GM21360 (cell line): ENCODE measurements around the gene NAT8L.

Experiments
- ATAC-seq: cut with Tn5 transposase; IDR thresholded peaks from one replicate; pipeline ENCODE4 v1.9.1; 2021; ENCODE audit warnings: mild to moderate bottlenecking, moderate library complexity; ENCODE audit not compliant: unreplicated experiment

The NAT8L gene

DNA sequence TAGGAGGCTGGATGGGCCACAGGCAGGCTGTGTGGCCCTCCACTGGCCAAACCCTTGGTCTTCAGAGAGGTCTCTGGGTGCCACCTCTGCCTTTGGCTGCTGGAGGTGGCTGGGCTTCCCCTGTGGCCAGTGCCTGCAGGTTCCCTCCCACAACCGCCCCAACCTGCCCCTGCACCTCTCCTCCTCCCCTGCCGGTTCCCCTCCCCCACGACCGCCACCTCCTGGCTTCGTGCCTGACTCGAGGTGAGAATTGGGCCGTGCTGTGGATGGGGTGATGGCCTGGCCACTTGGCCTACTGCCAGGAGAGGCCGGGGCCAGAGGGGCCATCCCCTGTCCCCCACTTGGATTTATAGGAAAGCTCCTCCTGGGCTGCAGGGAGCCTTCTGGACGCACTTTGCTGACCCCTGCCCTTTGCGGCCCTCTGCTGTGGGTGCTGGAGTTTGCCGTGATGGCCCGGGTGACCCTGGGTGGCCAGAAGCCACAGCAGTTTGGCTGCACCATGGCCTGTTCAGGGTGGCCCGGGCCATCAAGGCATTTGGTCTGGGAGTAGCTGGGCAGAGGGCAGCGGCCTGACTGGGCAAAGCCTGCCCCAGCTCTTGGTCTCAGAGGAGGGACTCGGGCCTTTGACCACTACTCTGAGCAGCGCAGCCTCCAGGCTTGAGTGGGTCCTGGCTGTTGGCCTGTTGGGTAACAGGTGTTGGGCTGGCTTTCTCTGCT is 3.8 kb downstream of the NAT8L start:
- no peak for ATAC-seq

DNA sequence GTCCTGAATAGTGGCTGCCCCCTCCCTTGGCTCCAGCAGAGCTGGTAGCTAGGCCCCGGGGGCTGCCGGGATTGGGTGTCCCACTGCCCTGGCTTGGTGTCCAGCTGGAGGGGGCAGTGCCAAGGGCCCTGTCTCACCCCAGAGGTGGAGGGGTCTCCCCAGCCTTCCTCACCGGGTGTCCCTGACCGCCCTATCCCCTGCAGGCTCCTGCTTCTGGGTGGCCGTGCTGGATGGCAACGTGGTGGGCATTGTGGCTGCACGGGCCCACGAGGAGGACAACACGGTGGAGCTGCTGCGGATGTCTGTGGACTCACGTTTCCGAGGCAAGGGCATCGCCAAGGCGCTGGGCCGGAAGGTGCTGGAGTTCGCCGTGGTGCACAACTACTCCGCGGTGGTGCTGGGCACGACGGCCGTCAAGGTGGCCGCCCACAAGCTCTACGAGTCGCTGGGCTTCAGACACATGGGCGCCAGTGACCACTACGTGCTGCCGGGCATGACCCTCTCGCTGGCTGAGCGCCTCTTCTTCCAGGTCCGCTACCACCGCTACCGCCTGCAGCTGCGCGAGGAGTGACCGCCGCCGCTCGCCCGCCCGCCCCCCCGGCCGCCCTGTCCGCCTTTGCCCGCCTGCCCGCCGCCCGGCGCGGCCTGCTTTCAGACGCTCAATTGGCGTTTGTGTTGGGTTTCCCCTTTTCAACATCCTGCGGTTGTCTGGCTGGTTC is 4.6 kb downstream of the NAT8L start:
- no peak for ATAC-seq

DNA sequence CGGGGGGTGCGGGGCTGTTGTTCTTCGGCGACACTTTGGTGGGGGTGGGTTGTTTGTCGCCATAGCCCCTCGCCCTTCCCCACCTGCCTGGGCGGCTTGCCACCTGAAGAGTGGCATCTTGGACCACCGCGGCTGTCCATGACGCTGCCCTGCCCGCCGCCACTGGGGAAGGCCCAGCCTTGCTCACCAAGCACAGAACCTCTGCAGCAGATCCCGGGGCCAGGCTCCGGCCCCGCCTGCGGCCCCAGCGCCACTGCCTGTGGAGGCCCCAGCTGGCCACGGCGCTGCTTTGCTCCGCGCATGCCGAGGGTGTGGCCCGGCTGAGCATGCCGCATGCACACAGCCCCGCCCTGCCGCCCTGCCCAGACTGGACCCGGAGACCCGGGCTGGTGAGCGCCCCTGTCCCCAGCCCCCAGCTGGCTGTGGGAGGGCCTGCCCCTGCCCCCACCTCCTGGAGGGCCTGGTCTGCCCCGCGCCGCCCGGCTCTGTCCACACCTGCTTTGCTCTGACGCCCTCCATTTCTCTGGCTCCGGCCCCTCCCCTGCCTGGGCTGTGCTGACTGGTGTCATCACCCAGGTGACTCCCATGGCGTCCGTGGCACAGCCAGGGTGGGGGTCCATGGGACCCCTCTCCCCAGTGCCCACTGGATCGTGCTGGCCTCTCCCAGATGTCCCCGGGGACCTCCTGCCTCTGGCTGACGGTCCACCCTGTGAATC is 5.3 kb downstream of the NAT8L start:
- no peak for ATAC-seq

DNA sequence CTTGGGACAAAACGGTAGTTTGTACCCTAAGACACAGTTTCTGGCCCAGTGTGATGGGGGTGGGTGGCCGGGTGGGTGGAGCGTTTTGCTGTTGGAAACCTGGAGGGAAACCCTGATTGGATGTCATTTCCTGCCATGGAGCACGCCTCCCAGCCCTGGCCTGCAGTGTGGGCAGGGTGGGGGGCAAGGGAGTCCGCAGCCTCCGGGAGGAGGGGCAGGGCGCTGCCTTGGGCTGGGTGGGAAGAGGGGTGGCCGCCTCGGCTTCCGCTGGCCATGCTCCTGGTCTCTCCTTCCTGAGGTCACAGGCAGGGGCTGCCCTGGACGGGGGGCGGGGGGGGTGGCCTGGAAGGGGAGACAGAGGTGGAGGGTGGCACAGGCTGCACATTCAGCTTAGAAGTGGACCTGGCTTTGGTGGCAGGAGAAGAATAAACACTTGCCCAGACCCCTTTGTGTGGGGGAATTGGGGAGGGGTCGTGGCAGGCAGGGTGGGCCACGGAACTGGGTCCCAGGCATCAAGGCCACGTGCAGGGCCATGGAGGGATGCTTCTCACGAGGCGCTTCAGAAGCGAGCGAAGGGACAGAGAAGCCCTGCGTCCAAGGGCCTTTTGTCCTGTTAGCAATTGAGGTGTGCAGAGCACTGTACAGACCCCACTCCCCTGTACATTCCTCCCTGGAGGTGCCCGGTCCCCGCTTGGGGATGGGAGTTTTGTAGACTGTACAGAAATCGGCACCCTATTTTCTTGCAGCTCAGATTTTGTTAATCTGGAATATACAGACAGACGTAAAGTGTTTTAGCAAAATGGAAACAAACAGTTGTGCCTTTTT is 6.2 kb downstream of the NAT8L start:
- no peak for ATAC-seq

DNA sequence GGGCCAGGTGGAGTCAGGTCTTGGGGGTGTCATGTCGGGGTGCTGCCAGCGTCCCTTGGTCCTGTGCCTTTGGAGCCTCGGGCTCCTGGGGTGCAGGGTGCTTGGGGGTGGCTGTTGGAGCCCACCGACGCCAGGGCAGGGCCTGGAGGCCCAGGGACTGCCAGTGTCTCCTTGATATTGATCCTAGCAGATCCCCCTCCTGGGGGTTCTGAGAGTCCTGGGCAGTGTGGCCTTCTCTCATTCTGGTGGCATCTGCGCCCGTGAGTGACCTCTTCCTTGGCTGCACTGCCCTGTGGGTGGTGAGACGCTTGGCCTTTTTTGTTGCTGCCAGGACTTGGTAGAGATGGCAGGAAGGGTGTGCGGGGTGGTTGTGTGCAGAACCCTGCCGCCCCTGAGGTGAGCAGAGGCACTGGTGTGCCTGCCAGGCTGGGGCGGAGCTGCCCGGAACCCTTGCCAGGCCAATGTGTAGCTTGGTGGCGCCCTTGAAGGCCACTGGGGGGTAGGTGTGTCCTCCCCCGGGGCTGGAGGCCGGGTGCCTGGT is 7.0 kb downstream of the NAT8L start:
- no peak for ATAC-seq

DNA sequence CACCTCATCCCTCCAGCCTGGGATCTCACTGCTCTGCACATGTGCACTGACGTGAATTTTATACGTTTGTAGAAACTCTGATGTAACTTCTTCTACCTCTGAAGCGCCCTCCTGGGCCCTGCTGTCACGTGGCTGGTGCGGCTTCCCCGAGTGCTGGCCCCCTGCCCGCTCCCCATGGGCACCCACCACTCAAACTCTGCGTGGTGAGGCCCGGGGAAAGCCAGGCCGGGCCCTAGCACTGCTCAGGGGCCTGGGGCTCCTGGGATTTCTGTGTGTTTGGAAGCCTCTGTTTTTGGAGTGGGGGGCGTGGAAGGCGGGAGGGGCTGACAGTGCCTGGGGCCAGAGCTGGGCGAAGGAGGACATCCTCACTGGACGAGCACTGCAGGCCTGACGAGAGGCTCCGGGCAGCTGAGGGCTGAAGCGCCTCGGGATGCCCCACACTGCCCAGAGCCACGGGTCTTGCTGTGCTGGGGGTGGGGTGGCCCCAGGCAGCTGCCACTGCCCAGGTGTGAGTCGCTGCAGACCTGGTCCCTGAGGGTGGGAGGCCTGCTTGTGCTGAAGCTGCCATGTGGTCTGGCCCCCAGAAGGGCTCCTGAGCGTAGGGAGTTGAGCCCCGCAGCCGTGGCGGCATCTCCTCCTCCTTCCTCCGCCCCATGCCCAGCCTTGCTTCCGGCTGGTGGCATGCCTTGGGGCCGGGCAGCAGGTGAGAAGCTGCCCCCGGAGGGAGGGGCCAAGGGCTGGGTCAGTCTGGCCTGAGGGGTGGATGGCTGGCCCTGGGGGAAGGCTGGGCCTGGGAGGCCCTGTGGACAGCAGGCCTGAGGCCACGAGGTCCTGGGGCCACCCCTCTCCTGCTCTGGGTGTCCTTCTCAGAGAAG is 7.7 kb downstream of the NAT8L start:
- no peak for ATAC-seq

DNA sequence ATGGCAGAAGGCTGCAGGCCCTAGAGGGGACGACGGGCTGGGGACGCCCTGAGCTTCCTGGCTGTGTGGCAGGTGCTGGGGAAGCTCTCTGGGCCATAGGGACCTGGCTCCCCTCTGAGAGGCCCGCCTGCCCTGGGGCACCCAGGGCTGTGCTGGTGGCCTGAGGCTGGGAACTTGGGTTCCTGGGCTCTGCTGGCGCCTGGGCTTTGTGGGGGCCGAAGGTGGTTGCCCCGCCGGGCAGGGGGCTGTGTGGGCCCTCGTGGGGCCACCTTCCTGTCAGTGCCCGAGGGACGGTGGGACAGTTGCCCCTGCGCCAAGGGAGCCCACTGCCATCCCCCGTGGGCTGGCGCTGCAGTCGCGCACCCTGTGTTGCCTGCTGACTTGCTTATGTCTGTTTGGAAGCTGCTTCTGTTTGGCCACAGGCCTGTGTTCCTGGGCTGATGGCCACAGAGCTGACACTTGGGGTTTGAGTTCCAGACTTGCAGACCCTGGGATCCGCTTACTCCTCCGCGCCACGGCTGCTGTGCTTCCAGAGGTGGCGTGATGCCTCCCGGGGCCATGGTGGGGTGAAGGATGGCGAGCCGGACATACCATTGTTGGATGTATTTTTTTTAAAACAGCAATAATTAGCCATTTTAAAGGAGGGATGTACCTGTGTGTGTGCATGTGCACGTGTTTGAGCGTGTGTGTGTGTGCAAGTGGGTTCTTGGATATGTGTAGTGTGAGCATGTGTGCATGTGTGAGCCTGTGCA is 8.5 kb downstream of the NAT8L start:
- no peak for ATAC-seq

DNA sequence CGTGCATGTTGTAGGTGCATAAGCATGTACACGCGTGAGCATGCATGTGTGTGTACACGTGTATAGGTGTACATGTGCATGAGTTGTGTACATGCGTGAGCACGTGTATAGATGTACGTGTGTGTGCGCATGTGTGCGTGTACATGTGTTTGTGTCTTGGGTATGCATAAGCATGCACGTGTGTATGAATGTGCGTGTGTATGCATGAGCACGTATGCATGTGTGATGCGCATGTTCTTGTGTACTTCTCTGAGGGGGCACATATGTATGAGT is 9.0 kb downstream of the NAT8L start:
- no peak for ATAC-seq

DNA sequence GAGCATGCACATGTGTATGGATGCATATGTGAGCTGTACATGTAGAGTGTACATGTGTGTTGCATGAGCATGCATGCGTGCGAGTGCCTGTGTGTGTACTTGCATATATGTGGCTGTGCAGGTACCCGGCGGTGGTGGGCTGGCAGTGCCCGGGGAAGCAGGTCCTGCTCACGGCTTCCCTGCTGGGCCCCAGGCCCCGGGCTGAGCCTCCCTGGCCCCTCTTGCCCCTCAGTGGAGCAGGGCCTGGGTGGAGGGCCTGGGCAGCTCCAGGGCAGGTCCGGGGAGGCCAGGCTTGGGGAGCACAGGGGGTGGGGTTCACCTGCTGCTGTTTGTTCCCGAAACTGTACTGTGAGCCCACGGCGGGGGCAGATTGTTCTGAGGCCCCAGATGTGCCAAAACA is 9.4 kb downstream of the NAT8L start:
- no peak for ATAC-seq

DNA sequence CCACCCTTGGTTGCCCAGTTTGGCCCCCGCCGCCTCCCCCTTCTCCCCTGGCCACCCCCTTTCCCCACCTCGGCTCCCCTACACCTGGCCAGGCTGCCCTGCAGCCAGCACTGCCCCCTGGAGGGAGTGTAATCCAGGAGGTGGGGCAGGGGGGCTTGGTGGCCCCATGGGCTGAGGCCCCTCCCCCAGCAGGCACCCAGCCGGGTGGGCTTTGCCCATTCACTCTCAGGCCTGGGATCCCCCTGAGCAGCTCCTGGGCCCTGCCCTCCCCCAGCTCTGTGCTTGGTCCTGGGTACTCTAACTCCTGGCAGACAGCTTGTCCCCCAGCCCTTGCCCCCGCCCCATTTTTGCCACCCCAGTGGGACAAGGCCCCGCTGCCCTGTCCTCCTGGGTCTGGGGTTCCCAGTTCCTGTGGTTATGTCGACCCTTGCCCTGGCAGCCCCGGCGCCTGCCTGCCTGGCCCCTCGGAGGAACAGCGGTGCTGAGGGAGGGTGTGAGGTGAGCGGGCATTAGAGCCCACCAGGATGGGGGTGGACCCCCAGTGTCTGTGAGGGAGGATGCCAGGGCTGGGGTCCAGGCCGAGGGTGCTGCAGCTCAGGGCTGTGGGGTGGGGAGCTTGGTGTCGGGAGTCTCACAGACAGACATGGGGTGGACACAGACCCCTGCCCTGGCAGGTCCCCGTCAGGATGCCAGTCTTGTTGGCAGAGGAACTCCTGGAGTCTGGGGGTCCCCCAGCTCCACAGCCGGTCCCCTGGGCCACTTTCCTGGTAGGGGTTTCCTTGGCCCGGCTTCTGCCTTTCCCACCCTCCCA is 10.2 kb downstream of the NAT8L start:
- ATAC-seq, result no peak

DNA sequence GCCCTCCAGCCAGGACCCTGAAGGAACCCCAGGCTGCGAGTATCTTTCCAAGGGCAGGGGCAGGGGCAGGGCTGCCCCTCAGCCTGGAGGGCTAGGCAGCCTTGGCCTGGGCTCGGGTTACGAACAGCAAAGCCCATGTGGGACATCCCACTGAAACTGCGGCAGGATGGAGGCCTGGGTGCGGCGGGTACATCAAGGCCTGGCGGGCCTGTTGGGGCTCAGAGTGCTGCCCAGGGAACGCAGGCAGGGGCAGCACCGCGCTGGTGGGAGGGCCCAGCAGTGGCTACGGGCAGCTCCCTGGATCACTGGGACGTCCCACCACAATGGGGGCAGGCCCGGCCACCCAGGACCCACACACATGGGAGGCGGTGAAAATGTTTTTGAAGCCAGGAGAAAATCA is 10.9 kb downstream of the NAT8L start:
- no peak for ATAC-seq

DNA sequence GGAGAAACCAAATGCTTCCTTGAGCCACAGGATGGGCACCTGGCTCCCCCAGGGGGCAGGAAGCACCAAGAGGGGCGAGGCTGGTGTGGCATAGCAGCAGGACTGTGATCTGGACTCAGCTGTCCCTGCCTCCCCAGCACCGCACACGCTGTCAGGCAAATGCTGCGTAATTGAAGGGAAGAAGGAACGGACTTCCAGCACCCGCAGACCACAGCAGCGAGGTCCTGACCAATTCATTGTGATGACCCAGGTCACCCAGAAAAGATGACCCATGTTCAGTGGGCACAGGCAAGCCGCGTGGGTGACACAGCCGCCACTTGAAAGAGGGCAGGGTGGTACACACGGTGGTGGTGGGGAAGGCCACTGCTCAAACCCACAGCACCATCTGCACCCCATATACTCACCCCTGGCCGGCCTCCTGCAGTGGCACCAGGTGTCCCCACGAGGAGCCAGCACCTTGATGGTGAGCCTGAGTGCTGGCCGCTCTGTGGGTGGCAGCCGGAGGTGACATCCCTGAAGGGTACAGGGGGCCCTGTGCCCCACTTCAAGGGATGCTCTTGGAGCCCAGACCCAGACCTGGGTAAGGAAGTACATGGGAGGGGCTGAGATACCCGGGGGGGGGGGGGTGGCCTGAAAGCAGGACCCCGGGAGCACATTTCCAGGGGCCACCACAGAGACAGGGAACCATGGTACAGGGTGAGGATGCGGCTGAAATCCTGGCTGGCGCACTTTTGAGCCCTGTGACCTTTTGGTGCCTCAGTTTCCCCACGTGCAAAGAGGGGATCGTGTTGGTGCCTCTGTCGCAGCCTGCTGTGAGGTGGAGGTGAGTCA is 11.5 kb downstream of the NAT8L start:
- no peak for ATAC-seq

DNA sequence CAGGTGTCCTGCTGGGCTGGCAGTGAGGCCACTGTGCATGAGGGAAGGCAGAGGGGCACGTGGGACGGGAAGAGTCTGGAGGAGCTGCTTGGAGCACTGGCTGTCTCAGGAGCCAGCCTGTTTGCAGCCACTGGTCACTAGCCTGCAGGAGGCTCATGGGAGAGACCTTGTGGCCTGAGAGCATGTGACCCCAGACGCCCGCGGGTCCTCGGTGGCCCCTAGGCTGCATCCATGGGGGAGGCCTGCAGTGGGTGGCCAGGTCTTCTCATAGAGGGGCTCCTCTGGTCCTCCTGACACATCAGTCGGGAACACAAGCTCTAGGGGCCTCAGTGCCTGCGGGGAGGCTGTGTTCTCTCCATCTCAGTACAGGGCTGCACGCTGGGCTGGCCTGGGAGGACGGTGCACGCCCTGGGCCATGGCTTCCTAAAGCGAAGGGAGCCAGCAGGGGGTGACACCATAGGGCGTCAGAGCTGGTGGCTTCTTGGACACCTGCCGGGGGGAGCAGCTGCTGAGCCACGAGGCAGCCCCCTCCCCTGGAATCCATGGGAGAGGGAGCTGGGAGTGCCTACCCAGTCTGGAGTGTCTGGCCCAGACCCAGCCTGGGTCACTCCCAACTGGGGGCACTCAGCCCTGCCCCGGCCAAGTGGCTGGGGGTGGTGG is 12.3 kb downstream of the NAT8L start:
- ATAC-seq, result no peak

DNA sequence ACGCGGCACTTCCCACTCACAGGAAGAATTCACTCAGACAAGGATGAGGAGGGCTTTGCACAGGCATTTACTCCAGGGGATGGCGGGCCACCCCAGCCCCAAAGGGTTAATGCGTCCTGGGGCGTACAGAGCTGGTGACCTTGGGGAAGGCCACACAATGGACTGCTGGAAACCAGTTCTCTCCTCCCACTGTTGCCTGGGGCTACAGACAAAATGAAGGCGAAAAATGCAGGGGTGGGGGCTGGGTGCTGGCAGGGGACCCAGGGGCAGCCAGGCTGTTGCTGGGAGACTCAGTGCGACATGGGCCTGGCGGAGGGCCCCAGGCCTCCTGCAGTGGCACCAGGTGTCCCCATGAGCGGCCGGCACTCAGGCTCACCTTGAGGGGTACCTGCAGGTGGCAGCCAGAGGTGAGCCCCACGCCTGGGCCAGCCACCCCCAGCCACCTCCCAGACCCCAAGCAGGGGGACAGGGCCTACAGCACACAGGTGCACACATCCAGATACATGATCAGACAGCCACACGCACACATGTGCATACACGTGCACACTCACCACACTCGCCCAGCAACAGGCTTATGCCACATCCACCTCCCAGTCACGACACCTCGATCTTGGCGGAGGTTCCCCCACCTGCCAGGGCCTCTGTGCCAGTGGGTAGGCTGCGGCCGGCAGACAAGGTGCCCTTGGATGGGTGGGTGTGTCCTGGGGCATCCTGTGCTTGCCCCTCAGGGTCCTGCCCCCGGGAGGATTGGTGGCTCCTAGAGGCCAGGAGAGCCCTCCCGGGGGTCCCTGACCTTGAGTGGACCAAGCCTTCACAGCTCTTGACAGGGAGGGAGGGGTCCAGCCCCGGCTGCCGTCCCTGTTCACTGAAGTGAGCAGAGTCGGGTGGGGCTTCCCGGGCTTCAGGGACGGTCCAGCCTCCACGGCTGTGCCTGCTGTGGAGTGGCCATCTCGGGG is 13.1 kb downstream of the NAT8L start:
- no peak for ATAC-seq

DNA sequence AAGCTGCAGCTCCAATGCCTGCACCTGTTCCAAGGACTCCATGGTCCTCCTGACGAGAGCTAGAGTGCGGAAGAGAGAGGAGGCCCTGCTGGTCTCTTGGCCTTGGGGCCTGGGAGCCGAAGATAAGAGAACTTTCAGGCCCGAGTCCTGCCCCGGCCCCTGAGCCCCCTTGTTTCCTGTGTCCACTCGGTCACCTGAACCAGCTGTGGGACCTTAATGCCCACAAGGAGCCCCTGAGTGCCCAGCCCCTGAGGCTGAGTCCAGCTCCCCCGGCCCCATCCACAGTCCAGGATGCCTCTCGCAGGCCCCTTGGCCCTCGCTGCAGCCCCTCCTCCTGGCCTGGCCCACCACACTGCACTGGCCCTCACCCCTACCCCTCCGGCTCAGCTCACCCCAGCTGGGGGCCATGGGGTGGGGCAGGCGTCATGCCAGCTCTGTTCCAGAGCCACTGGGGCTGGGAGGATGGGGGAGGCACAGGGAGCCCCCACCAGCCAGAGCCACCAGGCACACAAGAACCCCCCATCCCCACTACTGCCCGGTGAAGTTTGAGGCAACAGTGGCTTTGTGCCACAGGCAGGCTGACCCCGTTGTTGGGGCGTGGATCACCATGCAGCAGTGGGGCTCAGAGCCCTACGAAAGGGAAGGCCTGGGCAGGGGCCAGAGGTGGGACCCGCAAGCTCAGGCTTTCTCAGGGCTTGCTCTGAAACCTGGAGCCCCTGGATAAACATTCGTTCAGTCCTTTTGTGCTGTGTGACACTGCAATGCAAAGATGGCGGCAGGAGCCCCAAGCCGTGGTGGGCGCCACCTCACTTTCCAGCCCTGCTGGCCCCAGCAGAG is 14.1 kb downstream of the NAT8L start:
- no peak for ATAC-seq
